ENCODE measurements around the gene IRF2BPL. TPM values are rescaled to one million over a fixed set of nuclear protein-coding genes. Genes with fewer than 3 reads are reported as not detected.

The IRF2BPL gene
- total RNA-seq, 1 donor from 2014 or later: 128 TPM

DNA sequence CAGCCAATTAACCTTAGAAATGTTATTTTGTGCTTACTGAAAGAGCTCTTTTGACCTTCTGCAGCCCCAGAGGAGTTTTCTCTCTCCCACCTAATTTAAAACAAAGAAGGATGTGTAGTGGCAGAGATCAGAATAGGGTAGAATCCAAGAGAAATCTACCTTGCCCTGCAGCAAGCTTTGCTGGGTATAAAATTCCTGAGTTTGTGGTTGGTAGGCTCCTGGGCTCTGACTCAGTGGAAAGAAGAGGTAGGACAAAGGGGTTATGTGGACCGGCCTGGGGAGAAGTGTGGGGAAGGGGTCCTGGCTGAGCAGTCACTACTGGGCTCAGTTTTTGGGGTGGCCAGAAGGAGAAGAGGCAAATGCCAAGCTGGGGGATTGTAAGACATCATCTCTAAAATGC is 46.8 kb downstream of the IRF2BPL start:
- Mint-ChIP-seq H3K9me3 (peaks cover 11% of the 10 kb centered on the region), H3K27me3 (ENCODE audit: low read depth) (no peaks in the 10 kb centered on the region), H3K36me3 (peaks cover 4% of the 10 kb centered on the region), H3K27ac (no peak overlapping the region), H3K4me3 (no peak overlapping the region), H3K4me1 (peaks cover 31% of the 10 kb centered on the region)
- no peak for DNase-seq (ENCODE audit: low spot score in 2 of 2, unreplicated experiment in 2 of 2)
- TF ChIP-seq CTCF (IDR thresholded peaks at IDR 0.05; ENCODE audit: unreplicated experiment): no peak

GRCh38 chr14:76977793-76978720 is 50.5 kb downstream of the IRF2BPL start:
- H3K4me3 Mint-ChIP-seq: no peak overlapping the region
- no peak for TF ChIP-seq CTCF (IDR thresholded peaks at IDR 0.05; ENCODE audit: unreplicated experiment)
- H3K9me3 Mint-ChIP-seq: peaks cover 11% of the 10 kb centered on the region
- H3K4me1 Mint-ChIP-seq: peaks cover 15% of the 10 kb centered on the region
- no peaks in the 10 kb centered on the region for H3K27me3 Mint-ChIP-seq (ENCODE audit: low read depth)
- no peak for DNase-seq (ENCODE audit: low spot score in 2 of 2, unreplicated experiment in 2 of 2)
- H3K36me3 Mint-ChIP-seq: peaks cover 4% of the 10 kb centered on the region
- peak overlapping the region; percentile 30 for H3K27ac Mint-ChIP-seq

- Mint-ChIP-seq H3K4me1 (peaks cover 18% of the 10 kb centered on the region), H3K27ac (peak overlapping the region; percentile 25), H3K9me3 (peaks cover 4% of the 10 kb centered on the region), H3K4me3 (no peak overlapping the region), H3K27me3 (ENCODE audit: low read depth) (no peaks in the 10 kb centered on the region), H3K36me3 (no peaks in the 10 kb centered on the region)
- DNase-seq (ENCODE audit: low spot score in 2 of 2, unreplicated experiment in 2 of 2): no peak
- no peak for TF ChIP-seq CTCF (IDR thresholded peaks at IDR 0.05; ENCODE audit: unreplicated experiment)
These were observed 52.1 kb downstream of the IRF2BPL start for GRCh38 chr14:76976240-76977005.

- no peak for DNase-seq (ENCODE audit: low spot score in 2 of 2, unreplicated experiment in 2 of 2)
- H3K4me1 Mint-ChIP-seq: peaks cover 18% of the 10 kb centered on the region
- no peak overlapping the region for H3K4me3 Mint-ChIP-seq
- no peaks in the 10 kb centered on the region for H3K9me3 Mint-ChIP-seq
- no peaks in the 10 kb centered on the region for H3K36me3 Mint-ChIP-seq
- no peak overlapping the region for H3K27ac Mint-ChIP-seq
- no peak for TF ChIP-seq CTCF (IDR thresholded peaks at IDR 0.05; ENCODE audit: unreplicated experiment)
- no peaks in the 10 kb centered on the region for H3K27me3 Mint-ChIP-seq (ENCODE audit: low read depth)
These were observed 52.7 kb downstream of the IRF2BPL start for GRCh38 chr14:76975812-76976211.

GRCh38 chr14:76975051-76975450 is 53.5 kb downstream of the IRF2BPL start:
- Mint-ChIP-seq H3K27me3 (ENCODE audit: low read depth) (no peaks in the 10 kb centered on the region), H3K4me3 (no peak overlapping the region), H3K4me1 (peaks cover 18% of the 10 kb centered on the region), H3K9me3 (no peaks in the 10 kb centered on the region), H3K36me3 (no peaks in the 10 kb centered on the region), H3K27ac (peak overlapping the region; percentile 50)
- TF ChIP-seq CTCF (IDR thresholded peaks at IDR 0.05; ENCODE audit: unreplicated experiment): no peak
- no peak for DNase-seq (ENCODE audit: low spot score in 2 of 2, unreplicated experiment in 2 of 2)

Other genes starting within 250 kb of the IRF2BPL start
- 36.3 to 39.9 TPM (median 39.4 TPM) in 3 replicates for gene ANGEL1, start 215.8 kb downstream of the IRF2BPL start, total RNA-seq
- gene LRRC74A, start 202.3 kb downstream of the IRF2BPL start, total RNA-seq: not detected in 3 replicates
- 21.9 to 22.9 TPM (median 22.4 TPM) in 3 replicates for gene CIPC, start 69.5 kb upstream of the IRF2BPL start, total RNA-seq
- gene ZDHHC22, start 113.1 kb upstream of the IRF2BPL start, total RNA-seq: not detected in 3 replicates
- 6.2 to 7.7 TPM (median 7.0 TPM) in 3 replicates for gene TMEM63C, start 153.1 kb upstream of the IRF2BPL start, total RNA-seq
- gene NGB, start 242.5 kb upstream of the IRF2BPL start, total RNA-seq: not detected in 3 replicates